Stimulated activated naive CD8-positive, alpha-beta T cell treated with anti-CD3 and anti-CD28 coated beads, Interleukin-15, Interleukin-2, amounts not matched to agents 100 ng/mL and 50 ng/mL, for 24 hours (primary cell): ENCODE results near the gene TAF11L3.
"Not testable (repeated sequence)": the region's sequence is repeated elsewhere in the genome, so short reads cannot be mapped to it uniquely, and the experiment has no call there.

ENCODE experiments used
- H3K27ac Mint-ChIP-seq: one replicate; pipeline ENCODE4 v1.8.0; 2021; ENCODE audit warnings: mild to moderate bottlenecking, mixed read lengths
- H3K27me3 Mint-ChIP-seq: one replicate; pipeline ENCODE4 v1.8.0; 2021; ENCODE audit warnings: mixed read lengths
- H3K36me3 Mint-ChIP-seq: one replicate; pipeline ENCODE4 v1.8.0; 2021; ENCODE audit warnings: low read depth, mixed read lengths
- H3K4me1 Mint-ChIP-seq: one replicate; pipeline ENCODE4 v1.8.0; 2021; ENCODE audit warnings: low read depth, mixed read lengths
- H3K4me3 Mint-ChIP-seq: one replicate; pipeline ENCODE4 v1.8.0; 2021; ENCODE audit warnings: mild to moderate bottlenecking, mixed read lengths
- H3K9me3 Mint-ChIP-seq: one replicate; pipeline ENCODE4 v1.8.0; 2021; ENCODE audit warnings: mixed read lengths

Gene TAF11L3

GRCh38 chr5:17521501-17521900, 3.3 kb downstream of the TAF11L3 start, which contains the start of gene TAF11L4:
Gene TAF11L4, plus strand, starts transcription at chr5:17521801.
- not testable (repeated sequence) for H3K27me3 Mint-ChIP-seq, H3K4me1 Mint-ChIP-seq, H3K9me3 Mint-ChIP-seq, H3K4me3 Mint-ChIP-seq, H3K36me3 Mint-ChIP-seq, H3K27ac Mint-ChIP-seq

- H3K9me3 Mint-ChIP-seq, H3K27ac Mint-ChIP-seq, H3K36me3 Mint-ChIP-seq, H3K27me3 Mint-ChIP-seq, H3K4me3 Mint-ChIP-seq, H3K4me1 Mint-ChIP-seq: not testable (repeated sequence)
Measured at GRCh38 chr5:17524935-17525334, 6.8 kb downstream of the TAF11L3 start, which contains the start of gene TAF11L5. Gene TAF11L5, plus strand, starts transcription at chr5:17525235.

DNA sequence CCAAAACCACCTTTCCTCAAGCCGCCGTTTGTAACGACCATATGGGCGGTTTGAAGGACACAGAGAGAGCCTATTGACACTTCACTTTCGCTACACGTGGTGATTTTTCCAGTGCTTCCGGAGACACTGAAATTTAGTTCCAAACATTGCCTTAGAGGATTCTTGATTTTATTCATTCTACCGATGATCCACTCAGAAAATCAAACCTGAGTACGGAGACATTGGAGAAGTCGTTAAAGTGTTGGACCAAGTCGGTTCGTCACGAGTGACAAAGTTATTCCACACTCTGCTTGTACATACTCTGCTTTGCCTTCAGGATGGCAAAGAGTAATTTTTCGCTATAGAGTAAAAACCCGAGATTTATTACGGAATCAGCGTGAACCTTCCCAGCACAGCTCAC, 8.3 kb downstream of the TAF11L3 start:
- H3K4me1 Mint-ChIP-seq = not testable (repeated sequence)

DNA sequence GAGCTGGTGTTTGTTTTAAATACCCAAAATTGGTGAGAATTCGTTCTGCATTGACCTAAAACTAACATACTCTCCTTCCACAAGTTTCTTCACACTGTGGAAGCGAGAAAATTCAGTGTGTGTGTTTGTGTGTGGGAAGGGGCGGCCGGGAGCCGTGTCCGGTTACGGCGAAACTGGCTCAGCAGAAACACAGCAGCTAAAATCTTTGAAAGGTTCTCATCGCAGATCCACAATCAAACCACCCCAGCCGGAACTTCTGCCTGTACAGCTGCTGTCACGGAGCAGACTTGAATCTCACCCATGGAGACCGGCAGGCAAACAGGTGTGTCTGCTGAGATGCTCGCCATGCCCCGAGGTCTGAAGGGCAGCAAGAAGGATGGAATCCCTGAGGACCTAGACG, 10.2 kb downstream of the TAF11L3 start, which contains the start of gene TAF11L6:
Gene TAF11L6, plus strand, starts transcription at position 301 of the 400 bp plus-strand sequence.
- not testable (repeated sequence) for H3K27ac Mint-ChIP-seq, H3K4me1 Mint-ChIP-seq, H3K9me3 Mint-ChIP-seq, H3K27me3 Mint-ChIP-seq, H3K4me3 Mint-ChIP-seq, H3K36me3 Mint-ChIP-seq

More for the DNA sequence above, 8.3 kb downstream of the TAF11L3 start:
- H3K36me3 Mint-ChIP-seq, H3K4me3 Mint-ChIP-seq, H3K27ac Mint-ChIP-seq, H3K9me3 Mint-ChIP-seq, H3K27me3 Mint-ChIP-seq: not testable (repeated sequence)
